Esophagus muscularis mucosa (tissue), 3 donors: ENCODE measurements around the gene MAP3K2.

ENCODE experiments used
- CTCF ChIP-seq, 3 experiments: fragments of 200-600 bp in 2 of 3; fragments of 450-650 bp in 1 of 3; sonication (generic) in 2 of 3; IDR thresholded peaks; one replicate each; pipeline ENCODE4 v1.5.1; 2017 to 2019; ENCODE audit warnings: antibody characterized with exemption in 3 of 3, mild to moderate bottlenecking in 2 of 3, moderate library complexity in 1 of 3
- POLR2A ChIP-seq: fragments of 450-650 bp; IDR thresholded peaks from one replicate; pipeline ENCODE4 v1.6.1; 2017; ENCODE audit warnings: antibody characterized with exemption, moderate library complexity, mild to moderate bottlenecking, low read depth

- TF ChIP-seq POLR2A = no peak
- no peak for TF ChIP-seq CTCF (IDR thresholded peaks at IDR 0.05)
Measured at GRCh38 chr2:127384529-127384928, 3.2 kb downstream of the MAP3K2 start.
